WTC11 (cell line): ENCODE measurements around the gene FAM50B. TPM values are rescaled to one million over a fixed set of nuclear protein-coding genes. Genes with fewer than 3 reads are reported as not detected.
A peak's percentile ranks its signal among the peaks of the same experiment; 100 is the strongest.

Experiments used
- ATAC-seq: fragments of 200-7000 bp; cut with Tn5 transposase; 2 replicates; pipeline ENCODE4 v1.10.0; 2021; ENCODE audit warnings: mild to moderate bottlenecking, moderate library complexity
- CTCF ChIA-PET: fragments of 300-600 bp; sonication (Branson Sonifier 250); formaldehyde crosslinking; loops from one replicate; lab custom pipeline; 2021; ENCODE audit warnings: antibody characterized with exemption; lab: Charles Lee
- POLR2A ChIA-PET: fragments of 350-600 bp; sonication (Branson Sonifier 250); formaldehyde crosslinking; loops from one replicate; lab custom pipeline; 2021; ENCODE audit warnings: antibody characterized with exemption; lab: Charles Lee
- DNase-seq: peaks from one replicate; pipeline ENCODE4 v3.0.0; 2021; ENCODE audit warnings: low spot score
- H3K27ac Mint-ChIP-seq: 2 replicates; pipeline ENCODE4 v1.8.0; 2021; ENCODE audit warnings: mixed read lengths
- H3K27me3 Mint-ChIP-seq: 2 replicates; pipeline ENCODE4 v1.8.0; 2021; ENCODE audit warnings: low read depth, mild to moderate bottlenecking, moderate library complexity, mixed read lengths
- H3K36me3 Mint-ChIP-seq: 2 replicates; pipeline ENCODE4 v1.8.0; 2021; ENCODE audit warnings: mixed read lengths
- H3K4me1 Mint-ChIP-seq: 2 replicates; pipeline ENCODE4 v1.8.0; 2022; ENCODE audit warnings: mixed read lengths
- H3K4me3 Mint-ChIP-seq: 2 replicates; pipeline ENCODE4 v1.8.0; 2021; ENCODE audit warnings: mild to moderate bottlenecking, moderate library complexity, mixed read lengths
- H3K9me3 Mint-ChIP-seq: 2 replicates; pipeline ENCODE4 v1.8.0; 2021; ENCODE audit warnings: mixed read lengths
- ATF3 ChIP-seq: sonication (generic); formaldehyde crosslinking; conservative IDR thresholded peaks from 2 replicates; pipeline ENCODE4 v1.8.1; 2022; ENCODE audit warnings: mild to moderate bottlenecking, missing genetic modification reagents
- CBFB ChIP-seq: sonication (generic); formaldehyde crosslinking; IDR thresholded peaks from 2 replicates; pipeline ENCODE4 v1.8.1; 2022; ENCODE audit warnings: mild to moderate bottlenecking, low read depth, missing genetic modification reagents
- CDX4 ChIP-seq: fragments of 250-450 bp; sonication (Bioruptor Pico); IDR thresholded peaks from 2 replicates; pipeline ENCODE4 v1.9.0; 2021; ENCODE audit warnings: moderate library complexity, mild to moderate bottlenecking, inconsistent platforms, borderline replicate concordance
- CREB1 ChIP-seq: sonication (generic); formaldehyde crosslinking; IDR thresholded peaks from 2 replicates; pipeline ENCODE4 v1.8.0; 2023; ENCODE audit warnings: mild to moderate bottlenecking, missing genetic modification reagents
- GABPB1 ChIP-seq: sonication (generic); formaldehyde crosslinking; IDR thresholded peaks from 2 replicates; pipeline ENCODE4 v1.8.1; 2023; ENCODE audit warnings: mild to moderate bottlenecking, missing genetic modification reagents
- GRHL2 ChIP-seq: fragments of 250-450 bp; sonication (Bioruptor Pico); IDR thresholded peaks from 2 replicates; pipeline ENCODE4 v1.8.0; 2022; ENCODE audit warnings: mild to moderate bottlenecking, moderate library complexity; ENCODE audit not compliant: insufficient replicate concordance, severe bottlenecking
- IRF1 ChIP-seq: sonication (generic); formaldehyde crosslinking; IDR thresholded peaks from 2 replicates; pipeline ENCODE4 v1.8.0; 2023; ENCODE audit warnings: missing genetic modification reagents
- OVOL2 ChIP-seq: fragments of 250-450 bp; sonication (Bioruptor Pico); IDR thresholded peaks from 2 replicates; pipeline ENCODE4 v1.9.0; 2021; ENCODE audit warnings: mild to moderate bottlenecking, borderline replicate concordance
- TEAD4 ChIP-seq: sonication (generic); formaldehyde crosslinking; IDR thresholded peaks from 2 replicates; pipeline ENCODE4 v1.8.0; 2022; ENCODE audit warnings: mild to moderate bottlenecking, missing genetic modification reagents
- USF1 ChIP-seq: sonication (generic); formaldehyde crosslinking; IDR thresholded peaks from 2 replicates; pipeline ENCODE4 v1.8.0; 2022; ENCODE audit warnings: mild to moderate bottlenecking, missing genetic modification reagents
- ZNF121 ChIP-seq: sonication (generic); formaldehyde crosslinking; IDR thresholded peaks from 2 replicates; pipeline ENCODE4 v1.8.0; 2023; ENCODE audit warnings: missing genetic modification reagents
- ZNF263 ChIP-seq: sonication (generic); formaldehyde crosslinking; IDR thresholded peaks from 2 replicates; pipeline ENCODE4 v1.8.1; 2022; ENCODE audit warnings: low read depth, mild to moderate bottlenecking, moderate library complexity, missing genetic modification reagents
- ZNF281 ChIP-seq: sonication (generic); formaldehyde crosslinking; IDR thresholded peaks from 2 replicates; pipeline ENCODE4 v1.8.0; 2023; ENCODE audit warnings: mild to moderate bottlenecking, missing genetic modification reagents
- ZNF317 ChIP-seq: sonication (generic); formaldehyde crosslinking; IDR thresholded peaks from 2 replicates; pipeline ENCODE4 v1.8.1; 2023; ENCODE audit warnings: low read depth, mild to moderate bottlenecking, moderate library complexity, missing genetic modification reagents, borderline replicate concordance
- ZNF425 ChIP-seq: fragments of 250-450 bp; sonication (Bioruptor Pico); conservative IDR thresholded peaks from 2 replicates; pipeline ENCODE4 v1.9.0; 2021; ENCODE audit warnings: mild to moderate bottlenecking
- total RNA-seq: library from RNA; stranded (reverse); gene quantifications from 3 replicates; pipeline ENCODE4 v1.2.3, GENCODE V29; 2021
- TF ChIP-seq, protein P1 (sequence below): sonication (generic); formaldehyde crosslinking; IDR thresholded peaks from 2 replicates; pipeline ENCODE4 v1.8.1; 2023; ENCODE audit warnings: mild to moderate bottlenecking, missing genetic modification reagents, moderate library complexity
- TF ChIP-seq, protein P2 (sequence below): sonication (generic); formaldehyde crosslinking; IDR thresholded peaks from 2 replicates; pipeline ENCODE4 v1.8.1; 2022; ENCODE audit warnings: low read depth, missing genetic modification reagents, borderline replicate concordance
- TF ChIP-seq, protein P3 (sequence below): sonication (generic); formaldehyde crosslinking; IDR thresholded peaks from 2 replicates; pipeline ENCODE4 v1.8.1; 2022; ENCODE audit warnings: mild to moderate bottlenecking, missing genetic modification reagents, moderate library complexity, borderline replicate concordance

The FAM50B gene
- total RNA-seq, 1 experiment from 2014 or later = 2.1 TPM

- H3K27me3 Mint-ChIP-seq = peaks cover 3% of the 10 kb centered on the region; the same call in 1 of the 2 replicates
- ATAC-seq = no peak; the same call in 1 of the 2 replicates
- TF ChIP-seq, protein P1, sequence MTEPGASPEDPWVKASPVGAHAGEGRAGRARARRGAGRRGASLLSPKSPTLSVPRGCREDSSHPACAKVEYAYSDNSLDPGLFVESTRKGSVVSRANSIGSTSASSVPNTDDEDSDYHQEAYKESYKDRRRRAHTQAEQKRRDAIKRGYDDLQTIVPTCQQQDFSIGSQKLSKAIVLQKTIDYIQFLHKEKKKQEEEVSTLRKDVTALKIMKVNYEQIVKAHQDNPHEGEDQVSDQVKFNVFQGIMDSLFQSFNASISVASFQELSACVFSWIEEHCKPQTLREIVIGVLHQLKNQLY = no peak
- TF ChIP-seq GABPB1 (CRISPR knock-in tag) = peak; percentile 16; the same call in 1 of the 2 replicates
- H3K27ac Mint-ChIP-seq = no peak overlapping the region
- no peaks in the 10 kb centered on the region for H3K36me3 Mint-ChIP-seq
- CTCF ChIA-PET = interaction anchor here (1.5 to 2.5 kb wide), 3 partner anchors 23 to 153 kb away, joined by 3 to 13 read pairs (median 7); partner anchors contain the start of gene FAM50B
- H3K4me1 Mint-ChIP-seq = peaks cover 28% of the 10 kb centered on the region
- DNase-seq = no peak
- no peaks in the 10 kb centered on the region for H3K9me3 Mint-ChIP-seq
- POLR2A ChIA-PET = no interaction called here
- H3K4me3 Mint-ChIP-seq = no peak overlapping the region
Observed at GRCh38 chr6:3825851-3826581, 23.2 kb upstream of the FAM50B start.

- H3K4me1 Mint-ChIP-seq = peaks cover 11% of the 10 kb centered on the region; the same call in 1 of the 2 replicates
- no peak for TF ChIP-seq OVOL2
- no peak for TF ChIP-seq GRHL2 (CRISPR knock-in tag)
- ChIA-PET CTCF (interaction anchor here (1.5 to 2.7 kb wide), 2 partner anchors 20 to 149 kb away, joined by 6 to 17 read pairs; partner anchors contain the start of gene FAM50B), POLR2A (interaction anchor here (0.7 kb wide), 1 partner anchor 55 kb away, joined by 4 read pairs; no protein-coding TSS in a partner anchor)
- ATAC-seq = no peak
- H3K4me3 Mint-ChIP-seq = no peak overlapping the region
- DNase-seq = no peak
- no peak overlapping the region for H3K27ac Mint-ChIP-seq
- no peaks in the 10 kb centered on the region for H3K36me3 Mint-ChIP-seq
- H3K27me3 Mint-ChIP-seq = no peaks in the 10 kb centered on the region
- H3K9me3 Mint-ChIP-seq = no peaks in the 10 kb centered on the region
Observed at GRCh38 chr6:3829285-3829684, 19.9 kb upstream of the FAM50B start.

- no peak for ATAC-seq
- TF ChIP-seq OVOL2 = no peak
- TF ChIP-seq ZNF121 (CRISPR knock-in tag) = no peak
- TF ChIP-seq CREB1 (CRISPR knock-in tag) = no peak
- TF ChIP-seq ZNF425 (CRISPR knock-in tag) = no peak
- TF ChIP-seq IRF1 = no peak
- TF ChIP-seq ZNF317 (CRISPR knock-in tag) = no peak
- no peak for TF ChIP-seq TEAD4
- TF ChIP-seq ATF3 (CRISPR knock-in tag) = no peak
- no peak for TF ChIP-seq ZNF281 (CRISPR knock-in tag)
- no peak for TF ChIP-seq ZNF263 (CRISPR knock-in tag)
- no peak for TF ChIP-seq CBFB (CRISPR knock-in tag)
- TF ChIP-seq, protein P2, sequence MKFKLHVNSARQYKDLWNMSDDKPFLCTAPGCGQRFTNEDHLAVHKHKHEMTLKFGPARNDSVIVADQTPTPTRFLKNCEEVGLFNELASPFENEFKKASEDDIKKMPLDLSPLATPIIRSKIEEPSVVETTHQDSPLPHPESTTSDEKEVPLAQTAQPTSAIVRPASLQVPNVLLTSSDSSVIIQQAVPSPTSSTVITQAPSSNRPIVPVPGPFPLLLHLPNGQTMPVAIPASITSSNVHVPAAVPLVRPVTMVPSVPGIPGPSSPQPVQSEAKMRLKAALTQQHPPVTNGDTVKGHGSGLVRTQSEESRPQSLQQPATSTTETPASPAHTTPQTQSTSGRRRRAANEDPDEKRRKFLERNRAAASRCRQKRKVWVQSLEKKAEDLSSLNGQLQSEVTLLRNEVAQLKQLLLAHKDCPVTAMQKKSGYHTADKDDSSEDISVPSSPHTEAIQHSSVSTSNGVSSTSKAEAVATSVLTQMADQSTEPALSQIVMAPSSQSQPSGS (CRISPR knock-in tag) = no peak
- no peak for TF ChIP-seq USF1 (CRISPR knock-in tag)
- TF ChIP-seq, protein P3, sequence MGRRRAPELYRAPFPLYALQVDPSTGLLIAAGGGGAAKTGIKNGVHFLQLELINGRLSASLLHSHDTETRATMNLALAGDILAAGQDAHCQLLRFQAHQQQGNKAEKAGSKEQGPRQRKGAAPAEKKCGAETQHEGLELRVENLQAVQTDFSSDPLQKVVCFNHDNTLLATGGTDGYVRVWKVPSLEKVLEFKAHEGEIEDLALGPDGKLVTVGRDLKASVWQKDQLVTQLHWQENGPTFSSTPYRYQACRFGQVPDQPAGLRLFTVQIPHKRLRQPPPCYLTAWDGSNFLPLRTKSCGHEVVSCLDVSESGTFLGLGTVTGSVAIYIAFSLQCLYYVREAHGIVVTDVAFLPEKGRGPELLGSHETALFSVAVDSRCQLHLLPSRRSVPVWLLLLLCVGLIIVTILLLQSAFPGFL (CRISPR knock-in tag) = no peak
- TF ChIP-seq CDX4 (CRISPR knock-in tag) = no peak
Observed at GRCh38 chr6:3830806-3831205, 18.4 kb upstream of the FAM50B start.

More at GRCh38 chr6:3830806-3831205, 18.4 kb upstream of the FAM50B start:
- CTCF ChIA-PET = interaction anchor here (1.0 kb wide), 1 partner anchor 18 kb away, joined by 3 read pairs; the partner anchor contains the start of gene FAM50B
- no peaks in the 10 kb centered on the region for H3K36me3 Mint-ChIP-seq
- no peaks in the 10 kb centered on the region for H3K9me3 Mint-ChIP-seq
- no peak overlapping the region for H3K27ac Mint-ChIP-seq
- no peaks in the 10 kb centered on the region for H3K27me3 Mint-ChIP-seq
- DNase-seq = no peak
- POLR2A ChIA-PET = no interaction called here
- H3K4me1 Mint-ChIP-seq = peaks cover 3% of the 10 kb centered on the region; the same call in 1 of the 2 replicates
- H3K4me3 Mint-ChIP-seq = no peak overlapping the region
